Ovary (tissue), 3 donors: ENCODE measurements around the gene B3GALNT1.

Source experiments
- CTCF ChIP-seq, 3 donors: fragments of 450-650 bp in 2 of 3; fragments of 200-600 bp in 1 of 3; IDR thresholded peaks; one replicate each; pipeline versions ENCODE4 v1.5.1 to v1.8.0; 2016 to 2022; ENCODE audit warnings: antibody characterized with exemption in 3 of 3, mild to moderate bottlenecking in 1 of 3
- EP300 ChIP-seq: sonication (generic); formaldehyde crosslinking; IDR thresholded peaks from one replicate; pipeline ENCODE4 v1.6.1; 2017; ENCODE audit warnings: antibody characterized with exemption
- POLR2A ChIP-seq: fragments of 450-650 bp; IDR thresholded peaks from one replicate; pipeline ENCODE4 v1.6.1; 2017; ENCODE audit warnings: antibody characterized with exemption, mild to moderate bottlenecking, moderate library complexity
- donor health status: DM: no; HTN: no; CAD: no.

GRCh38 chr3:161149529-161149928, 44.4 kb upstream of the B3GALNT1 start:
- TF ChIP-seq CTCF (IDR thresholded peaks at IDR 0.05) (no peak), POLR2A (no peak), EP300 (no peak)
